ENCODE results near the gene GLMN.
A peak's percentile ranks its signal among the peaks of the same experiment; 100 is the strongest.

DNA sequence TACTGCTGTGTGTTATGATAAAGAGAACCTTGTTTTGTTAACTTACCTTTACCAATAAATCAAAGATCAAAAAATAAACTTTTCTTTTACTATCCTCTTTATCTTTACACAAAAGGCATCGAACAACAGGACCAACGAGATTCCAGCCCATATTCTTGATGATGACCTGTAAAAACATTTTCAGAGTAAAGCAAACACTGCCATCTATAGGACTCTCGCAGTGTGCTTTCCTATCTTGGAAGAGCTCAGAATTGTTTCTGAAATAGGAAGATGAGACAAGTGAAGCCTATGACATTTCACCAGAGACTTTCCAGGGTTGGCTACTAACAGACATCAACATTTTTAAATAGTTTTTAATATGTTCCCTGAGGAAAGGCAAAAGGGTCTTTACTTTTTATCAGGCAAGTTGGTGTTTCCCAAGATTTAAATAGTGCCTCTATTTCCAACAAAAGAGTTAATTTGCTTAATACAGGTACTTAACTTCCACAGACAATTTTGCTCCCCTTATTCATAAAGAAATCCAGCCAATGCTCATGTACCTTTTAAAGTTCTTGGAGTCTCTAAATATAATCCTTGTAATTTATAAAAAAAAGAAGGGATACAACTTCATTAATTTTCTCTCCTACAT, 7.3 kb downstream of the GLMN start:
- TF ChIP-seq, protein P1, sequence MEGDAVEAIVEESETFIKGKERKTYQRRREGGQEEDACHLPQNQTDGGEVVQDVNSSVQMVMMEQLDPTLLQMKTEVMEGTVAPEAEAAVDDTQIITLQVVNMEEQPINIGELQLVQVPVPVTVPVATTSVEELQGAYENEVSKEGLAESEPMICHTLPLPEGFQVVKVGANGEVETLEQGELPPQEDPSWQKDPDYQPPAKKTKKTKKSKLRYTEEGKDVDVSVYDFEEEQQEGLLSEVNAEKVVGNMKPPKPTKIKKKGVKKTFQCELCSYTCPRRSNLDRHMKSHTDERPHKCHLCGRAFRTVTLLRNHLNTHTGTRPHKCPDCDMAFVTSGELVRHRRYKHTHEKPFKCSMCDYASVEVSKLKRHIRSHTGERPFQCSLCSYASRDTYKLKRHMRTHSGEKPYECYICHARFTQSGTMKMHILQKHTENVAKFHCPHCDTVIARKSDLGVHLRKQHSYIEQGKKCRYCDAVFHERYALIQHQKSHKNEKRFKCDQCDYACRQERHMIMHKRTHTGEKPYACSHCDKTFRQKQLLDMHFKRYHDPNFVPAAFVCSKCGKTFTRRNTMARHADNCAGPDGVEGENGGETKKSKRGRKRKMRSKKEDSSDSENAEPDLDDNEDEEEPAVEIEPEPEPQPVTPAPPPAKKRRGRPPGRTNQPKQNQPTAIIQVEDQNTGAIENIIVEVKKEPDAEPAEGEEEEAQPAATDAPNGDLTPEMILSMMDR (IDR thresholded peaks at IDR 0.05) = peak; percentile 83
- no peak for TF ChIP-seq ZFX (IDR thresholded peaks at IDR 0.05; ENCODE audit: borderline replicate concordance)
